HG02973 (cell line): ENCODE measurements around the gene ARHGAP26.
A peak's percentile ranks its signal among the peaks of the same experiment; 100 is the strongest.

Experiments used
- ATAC-seq: cut with Tn5 transposase; IDR thresholded peaks from one replicate; pipeline ENCODE4 v1.9.1; 2021; ENCODE audit warnings: moderate library complexity; ENCODE audit not compliant: unreplicated experiment

The ARHGAP26 gene

DNA sequence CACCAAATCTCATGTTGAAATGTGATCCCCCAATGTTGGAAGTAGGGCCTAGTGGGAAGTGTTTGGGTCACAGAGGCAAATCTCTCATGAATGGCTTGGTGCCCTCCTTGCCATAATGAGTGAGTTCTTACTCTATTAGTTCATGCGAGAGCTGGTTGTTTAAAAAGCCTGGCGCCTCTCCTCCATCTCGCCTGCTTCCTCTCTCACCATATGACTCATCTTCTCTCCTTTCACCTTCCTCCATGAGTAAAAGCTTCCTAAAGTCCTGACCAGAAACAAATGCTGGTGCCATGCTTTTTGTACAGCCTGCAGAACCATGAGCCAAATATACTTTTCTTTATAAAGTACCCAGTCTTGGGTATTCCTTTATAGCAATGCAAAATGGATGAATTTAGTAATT, 20.9 kb upstream of the ARHGAP26 start:
- no peak for ATAC-seq

DNA sequence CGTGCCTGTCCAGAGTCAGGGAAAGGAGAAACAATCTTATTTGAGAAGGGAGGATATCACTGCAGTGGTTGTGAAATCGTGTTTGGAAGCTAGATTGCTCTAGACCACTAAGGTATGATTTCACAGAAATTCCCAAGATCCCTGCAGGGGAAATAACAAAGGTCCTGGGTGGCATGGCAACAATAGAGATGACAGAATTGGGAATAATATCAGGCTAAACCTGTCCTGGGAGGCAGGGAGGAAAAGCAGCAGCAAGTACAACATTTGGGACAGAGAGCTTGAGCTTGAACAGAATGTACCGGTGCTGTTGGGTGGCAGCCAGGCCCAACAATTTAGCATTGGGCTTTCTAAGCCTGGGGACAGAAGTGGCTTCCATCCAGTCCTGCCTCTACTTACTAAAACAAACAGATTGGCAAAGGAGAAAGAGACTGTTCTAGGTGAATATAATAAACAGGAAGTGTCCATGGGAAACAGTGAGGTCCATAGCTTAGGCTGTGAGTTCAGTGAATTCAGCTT, 17.0 kb upstream of the ARHGAP26 start:
- no peak for ATAC-seq

DNA sequence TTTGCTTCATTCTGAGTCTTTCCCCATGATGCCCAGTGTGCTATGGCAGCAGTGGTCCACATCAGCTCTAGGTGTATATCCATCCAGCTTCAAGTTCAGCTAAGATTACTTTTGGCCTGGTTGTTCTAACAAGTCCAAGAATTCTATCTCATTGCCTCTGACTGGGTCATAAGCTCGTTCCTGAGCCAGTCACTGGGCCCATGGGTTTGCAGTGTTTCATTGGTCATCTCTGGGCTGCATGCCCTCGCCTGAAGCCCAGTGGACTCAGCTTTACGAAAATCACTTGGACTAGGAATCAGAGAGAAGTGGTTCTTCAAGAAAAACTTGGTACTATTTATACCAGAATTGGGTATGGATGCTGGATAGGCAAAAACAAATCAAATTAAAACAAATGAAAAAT, 16.1 kb upstream of the ARHGAP26 start:
- no peak for ATAC-seq

DNA sequence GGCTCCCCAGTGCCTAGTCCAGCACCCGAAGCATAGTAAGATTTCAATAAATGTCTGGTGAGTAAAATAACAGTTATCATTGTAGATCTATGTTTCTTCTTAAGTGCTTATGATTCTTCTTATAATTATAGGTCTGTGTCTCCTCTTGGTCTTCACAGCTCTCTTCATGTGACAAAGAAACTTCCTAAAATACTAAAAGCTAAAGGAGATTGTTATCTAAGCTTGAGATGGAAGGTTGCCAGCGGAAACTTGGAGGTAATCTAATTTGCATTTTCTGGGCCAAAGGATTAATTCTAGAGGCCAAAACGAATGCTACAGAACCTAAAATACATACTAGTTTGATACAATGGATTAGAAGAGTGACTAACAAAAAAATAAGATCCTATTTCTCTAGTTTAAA, 13.6 kb upstream of the ARHGAP26 start:
- ATAC-seq = no peak

DNA sequence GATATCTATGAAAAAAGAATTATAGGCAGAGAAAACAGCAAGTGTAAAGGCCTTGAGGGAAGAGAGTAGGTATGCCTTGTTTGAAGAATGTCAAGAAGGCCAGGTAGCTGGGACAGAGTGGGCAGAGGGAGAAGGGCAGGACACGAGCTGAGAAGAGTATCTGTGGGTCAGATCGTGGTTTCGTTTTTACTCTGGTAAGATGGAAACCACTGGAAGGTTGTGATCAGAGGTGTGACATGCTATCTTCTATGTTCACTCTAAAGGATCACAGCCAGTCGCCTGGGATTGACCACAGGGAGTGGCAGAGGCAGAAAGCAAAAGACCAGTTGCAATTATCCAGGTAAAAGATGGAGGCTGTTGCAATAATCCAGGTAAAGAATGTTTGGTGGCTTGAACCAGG, 12.6 kb upstream of the ARHGAP26 start:
- ATAC-seq = no peak

DNA sequence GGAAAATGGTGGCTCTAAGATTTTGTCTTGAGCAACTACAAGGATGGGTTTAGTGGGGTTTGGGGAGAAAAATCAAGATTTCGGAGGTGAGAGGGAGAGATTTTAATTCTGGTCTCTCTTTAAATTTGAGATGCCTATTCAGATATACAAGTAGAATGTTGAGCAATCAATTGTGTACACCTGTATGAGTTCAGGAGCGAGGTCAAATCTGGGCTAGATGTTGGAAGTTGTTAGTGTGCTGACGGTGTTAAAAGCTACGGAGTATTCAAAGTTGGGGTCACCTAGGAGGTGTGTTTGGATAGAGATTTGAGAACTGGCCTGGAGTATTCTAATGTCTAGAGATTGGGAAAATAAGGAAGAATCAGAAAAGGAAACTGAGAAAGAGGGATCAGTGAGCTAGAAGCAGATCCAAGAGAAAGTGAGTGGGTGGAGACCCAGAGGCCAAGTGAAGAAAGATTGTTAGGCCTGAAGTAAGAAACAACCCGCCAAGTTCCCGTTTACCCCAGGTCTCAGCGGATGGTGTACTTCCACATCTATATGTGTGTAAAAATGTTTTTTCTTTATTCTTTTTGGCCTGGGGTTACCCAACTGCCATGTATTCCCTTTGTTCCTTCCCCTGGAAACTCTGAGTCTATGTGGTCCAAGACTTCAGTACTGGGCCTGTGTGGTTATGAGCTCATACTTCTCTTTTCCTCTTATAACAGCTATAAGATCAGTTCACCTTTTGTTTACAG, 11.9 kb upstream of the ARHGAP26 start:
- ATAC-seq = no peak

DNA sequence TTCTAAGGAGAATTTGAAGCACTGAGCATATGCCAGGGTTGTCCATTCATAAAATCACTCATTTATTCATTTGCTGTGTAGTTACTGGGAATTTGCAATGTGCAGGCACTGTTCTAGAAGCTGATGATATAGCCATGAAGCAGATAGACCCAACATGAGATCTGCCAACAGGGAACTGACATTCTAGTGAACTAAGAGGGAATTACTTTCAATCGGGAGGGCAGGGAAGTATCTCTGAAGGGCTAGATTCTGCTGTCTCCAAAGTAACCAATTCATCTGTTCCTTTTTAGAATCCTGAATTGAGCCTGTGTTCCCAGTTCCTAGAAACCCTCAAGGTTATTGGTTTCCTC, 11.4 kb upstream of the ARHGAP26 start:
- ATAC-seq = no peak

DNA sequence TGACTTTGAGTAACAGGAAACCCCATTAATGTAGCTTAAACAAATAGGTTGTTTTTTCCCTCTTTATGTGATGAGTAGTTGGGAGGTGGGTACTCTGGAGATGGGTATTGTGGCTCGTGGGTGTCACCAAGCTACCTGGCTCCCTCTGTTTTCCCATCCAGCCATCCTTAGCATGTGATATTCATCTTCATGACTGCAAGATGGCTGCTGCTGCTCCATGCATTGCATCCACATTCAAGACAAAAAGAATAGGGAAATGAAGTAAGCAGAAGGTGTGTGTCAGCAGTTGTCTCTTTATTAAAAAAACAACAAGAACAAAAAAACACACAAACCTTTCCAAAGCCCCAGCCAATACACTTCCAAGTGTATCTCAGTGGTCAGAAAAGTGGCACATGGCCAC, 6.5 kb upstream of the ARHGAP26 start:
- ATAC-seq = no peak

DNA sequence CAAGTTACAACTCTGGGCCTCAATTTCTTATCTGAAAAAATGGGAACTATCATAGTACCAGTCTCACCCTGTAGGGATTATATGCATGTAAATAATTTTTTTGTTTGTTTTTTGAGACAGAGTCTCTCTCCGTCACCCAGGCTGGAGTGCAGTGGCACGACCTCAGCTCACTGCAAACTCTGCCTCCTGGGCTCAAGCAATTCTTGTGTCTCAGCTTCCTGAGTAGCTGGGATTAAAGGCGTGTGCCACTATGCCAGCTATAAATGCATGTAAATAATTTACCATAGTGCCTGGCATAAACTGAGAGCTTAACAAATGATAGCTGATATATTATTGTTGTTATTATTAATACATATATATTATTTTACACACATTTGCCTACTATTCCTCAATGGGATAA, 3.0 kb upstream of the ARHGAP26 start:
- no peak for ATAC-seq

DNA sequence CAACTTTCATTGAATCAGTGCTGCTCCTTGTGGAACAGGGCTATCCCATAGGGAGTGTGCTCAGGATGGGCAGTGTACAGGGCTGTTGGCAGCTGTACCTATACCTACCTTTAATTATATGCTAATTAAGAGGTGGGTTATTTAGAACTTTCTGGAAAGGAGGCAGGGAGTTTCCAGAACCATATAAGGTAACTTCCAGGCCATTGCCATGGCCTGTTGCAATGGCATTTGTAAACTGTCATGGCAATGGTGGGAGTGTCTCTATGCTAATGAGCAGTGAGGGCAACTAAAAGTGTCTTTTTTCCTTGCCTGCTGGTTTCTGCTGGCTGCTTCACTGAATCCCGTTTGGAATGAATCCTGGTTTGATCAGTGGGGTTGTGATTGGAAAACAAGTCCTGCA, 2.3 kb upstream of the ARHGAP26 start:
- no peak for ATAC-seq

DNA sequence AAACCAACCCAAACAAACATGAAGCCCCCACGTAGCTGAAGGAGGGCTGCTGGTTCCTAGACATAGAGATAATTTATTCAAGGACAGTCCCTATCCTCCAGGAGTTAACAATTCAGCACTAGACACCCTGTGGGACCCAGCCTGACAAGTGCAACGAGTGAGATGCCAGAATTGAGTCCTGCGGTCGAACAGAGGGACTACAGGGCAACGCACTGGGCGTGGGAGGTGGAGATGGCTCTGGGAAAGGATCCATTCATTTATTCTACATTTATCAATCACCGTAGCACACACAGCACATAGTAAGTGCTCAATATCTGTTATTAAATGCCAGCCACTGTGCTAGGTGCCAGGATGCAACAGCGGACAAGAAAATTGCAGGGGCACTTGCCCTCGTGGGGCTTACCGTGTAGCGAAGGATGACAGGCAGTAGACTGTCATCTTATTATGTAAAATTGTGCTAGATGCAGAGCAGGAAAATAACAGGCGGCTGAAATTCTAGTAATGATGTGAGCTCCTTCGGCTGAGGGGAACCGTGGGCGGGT, 855 bp upstream of the ARHGAP26 start:
- ATAC-seq = no peak

DNA sequence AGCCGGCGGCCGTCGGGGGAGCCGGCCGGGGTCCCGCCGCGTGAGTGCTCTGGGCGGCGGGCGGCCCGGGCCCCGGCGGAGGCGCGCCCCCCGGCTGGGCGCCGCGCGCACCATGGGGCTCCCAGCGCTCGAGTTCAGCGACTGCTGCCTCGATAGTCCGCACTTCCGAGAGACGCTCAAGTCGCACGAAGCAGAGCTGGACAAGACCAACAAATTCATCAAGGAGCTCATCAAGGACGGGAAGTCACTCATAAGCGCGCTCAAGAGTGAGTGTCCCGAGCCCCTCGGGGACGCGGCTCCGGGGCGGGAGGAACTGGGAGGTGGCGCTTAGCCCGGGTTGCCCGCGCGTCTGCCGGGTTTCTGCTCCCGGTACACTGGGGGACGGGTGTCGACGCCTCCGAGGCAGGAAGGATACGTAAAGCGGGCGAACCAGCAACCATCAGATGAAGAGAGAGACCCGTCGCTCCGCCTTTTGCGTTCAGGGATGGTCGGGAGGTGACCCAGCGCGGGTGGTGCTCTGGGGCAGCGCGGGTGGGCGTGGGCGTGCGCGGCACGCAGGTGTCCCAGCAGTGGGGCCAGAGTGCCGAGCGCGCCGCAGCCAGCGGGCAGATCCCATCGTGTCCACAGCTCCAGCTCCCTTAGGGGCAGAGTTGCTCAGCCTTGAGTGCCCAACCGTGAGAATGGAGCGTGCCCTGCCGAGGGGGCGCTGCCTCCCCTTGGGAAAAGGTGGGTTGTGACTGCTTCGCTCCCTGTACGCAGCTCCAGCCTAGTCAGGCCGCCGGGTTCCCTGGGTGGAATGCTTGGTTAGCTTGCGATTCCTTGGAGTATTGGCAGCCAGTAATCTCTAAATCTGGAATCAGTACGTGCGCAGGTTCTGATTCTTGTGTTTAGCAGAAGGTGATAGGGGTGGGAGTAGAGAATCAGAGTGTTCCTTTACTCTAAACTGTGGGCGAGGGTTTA, 753 bp downstream of the ARHGAP26 start:
- peak; percentile 8 for ATAC-seq

DNA sequence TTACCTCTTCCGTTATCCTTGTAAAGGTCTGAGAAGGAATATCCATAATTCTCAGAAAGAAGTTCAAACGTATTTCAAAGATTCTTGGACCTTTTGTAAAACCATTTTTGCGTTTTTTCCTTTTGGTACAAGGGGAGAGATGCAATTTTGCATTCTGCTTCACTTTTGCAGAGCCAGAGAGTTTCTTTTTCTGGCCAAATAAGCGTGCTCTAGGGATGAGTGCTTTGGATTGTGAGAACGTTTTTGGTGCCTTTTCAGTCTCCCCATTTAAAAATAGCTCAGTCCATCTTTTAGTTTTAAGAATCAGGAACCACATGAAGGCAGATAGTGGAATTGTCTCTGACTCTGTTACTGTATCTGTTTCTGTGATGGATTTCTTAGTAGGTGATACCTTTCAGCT, 1.5 kb downstream of the ARHGAP26 start:
- no peak for ATAC-seq

DNA sequence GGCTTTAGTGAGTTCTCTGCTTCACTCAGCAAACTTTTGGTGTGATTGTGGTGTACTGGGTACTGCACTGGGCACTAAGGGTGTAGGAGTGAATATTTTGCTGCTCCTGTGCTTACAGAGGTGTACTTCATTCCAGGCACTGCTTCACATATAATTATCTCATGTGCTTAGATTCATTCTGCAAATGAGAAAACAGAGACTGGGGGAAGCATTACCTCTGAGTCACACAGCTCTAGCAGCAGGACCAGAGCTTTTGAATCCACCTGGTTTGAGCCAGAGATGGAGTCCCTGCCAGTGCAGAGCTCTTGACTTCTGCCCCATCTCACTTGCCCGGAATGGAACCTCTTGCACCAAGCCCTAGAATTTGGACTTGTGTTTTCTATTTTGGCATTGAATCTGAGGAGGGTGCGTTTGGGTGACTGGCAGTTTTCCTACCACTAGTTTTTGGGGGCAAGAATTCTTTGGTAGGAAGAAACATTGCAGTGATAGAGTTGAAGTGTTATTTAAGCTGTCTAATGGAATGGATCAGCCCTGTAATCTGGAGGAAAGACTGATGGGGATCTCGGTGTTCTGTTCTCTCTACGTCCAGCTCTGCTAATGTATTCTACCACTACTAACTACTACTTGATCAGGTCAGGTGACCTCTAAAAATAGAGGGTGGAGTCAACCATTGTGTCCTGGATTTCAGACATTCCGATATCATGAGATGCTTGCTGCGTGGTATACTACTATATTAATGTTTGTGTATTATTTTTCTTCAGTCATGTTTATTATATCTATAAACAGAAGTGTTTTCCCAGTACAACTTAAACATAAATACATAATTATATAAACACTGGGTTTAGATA, 2.5 kb downstream of the ARHGAP26 start:
- ATAC-seq = no peak

DNA sequence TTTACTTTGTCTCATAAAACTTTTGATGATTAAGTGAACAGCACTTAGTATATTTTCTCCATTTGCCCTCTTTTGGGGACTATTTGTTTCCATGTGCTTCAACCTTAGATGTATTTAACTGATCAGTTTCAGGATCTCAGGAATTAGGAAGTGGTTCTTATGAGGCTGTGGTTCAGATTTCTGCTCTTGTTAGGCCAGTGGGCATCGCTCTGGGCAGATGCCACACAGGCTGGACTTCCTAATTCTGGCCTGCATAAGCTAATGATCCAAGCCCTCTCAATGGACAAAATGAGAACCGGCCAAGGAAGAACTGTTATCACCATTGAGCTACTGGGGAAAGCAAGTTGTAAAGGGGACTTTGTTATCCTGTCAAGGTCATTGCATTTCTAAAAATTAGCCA, 6.9 kb downstream of the ARHGAP26 start:
- no peak for ATAC-seq

DNA sequence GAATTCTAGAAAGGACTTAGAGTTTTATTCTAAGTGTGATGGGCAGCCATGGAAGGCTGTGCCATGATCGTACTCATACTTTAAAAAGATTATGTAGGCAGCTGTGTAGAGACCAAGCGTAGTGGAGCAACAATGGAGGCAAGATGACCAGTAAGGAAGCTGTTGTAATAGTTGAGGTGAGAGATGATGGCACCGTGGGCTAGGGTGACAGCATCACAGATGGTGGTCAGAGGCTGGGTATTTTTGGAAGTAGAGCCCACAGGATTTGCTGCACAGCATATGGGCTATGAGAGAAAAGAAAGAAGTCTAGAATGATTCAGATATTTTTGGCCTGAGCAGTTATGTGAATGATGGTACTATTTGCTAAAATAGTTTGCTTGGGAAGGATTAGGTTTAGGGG, 7.7 kb downstream of the ARHGAP26 start:
- no peak for ATAC-seq

DNA sequence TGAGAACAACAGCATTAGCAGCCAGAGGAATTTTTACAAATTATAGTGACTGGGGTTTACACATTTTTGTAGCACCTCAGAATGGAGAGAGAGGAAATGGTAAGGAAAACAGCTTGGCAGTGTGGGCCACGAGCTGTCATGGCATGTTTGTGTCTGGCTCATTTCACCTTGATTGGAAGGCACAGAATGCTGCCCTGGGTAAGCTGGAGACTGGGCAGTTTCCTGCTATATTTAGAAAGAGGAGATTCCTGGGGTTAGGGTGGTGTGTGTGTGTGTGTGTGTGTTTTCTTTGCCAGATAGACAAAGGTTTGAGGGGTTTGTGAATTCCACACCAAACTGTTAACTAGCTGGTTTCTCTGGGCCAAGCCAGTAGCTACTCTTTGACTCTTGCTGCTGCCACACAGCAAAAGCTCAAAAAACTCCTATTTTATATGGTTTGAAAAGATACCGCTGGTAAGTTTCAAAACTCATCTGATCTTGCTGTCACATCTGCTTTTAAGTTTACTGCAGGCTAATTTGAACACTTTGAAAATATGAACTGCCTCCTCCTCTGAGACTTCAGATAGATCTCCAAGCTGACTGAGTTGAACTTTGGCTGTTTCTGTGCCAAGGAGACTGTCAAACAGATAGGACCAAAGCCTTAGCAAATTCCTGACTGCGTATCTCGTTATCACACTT, 9.1 kb downstream of the ARHGAP26 start:
- no peak for ATAC-seq

DNA sequence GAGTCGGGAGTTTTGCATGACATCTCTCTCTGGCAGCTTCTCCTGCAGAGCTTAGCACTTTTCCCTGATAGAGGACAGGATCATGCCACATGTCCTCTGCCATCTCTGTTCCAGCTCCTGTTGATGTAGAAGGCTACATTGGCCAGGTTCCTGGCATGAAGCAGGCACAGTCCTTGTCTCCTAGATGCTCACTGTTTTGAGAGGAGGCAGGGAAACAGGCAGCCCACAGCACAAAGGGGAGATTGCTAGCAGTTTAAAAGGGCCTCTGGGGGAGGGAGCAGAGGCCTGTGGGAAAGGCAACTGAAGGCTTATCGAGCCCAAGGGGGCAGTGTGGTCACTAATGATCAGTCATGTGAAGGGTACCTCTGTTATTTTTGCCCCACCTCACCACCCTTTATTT, 10.7 kb downstream of the ARHGAP26 start:
- ATAC-seq = no peak

DNA sequence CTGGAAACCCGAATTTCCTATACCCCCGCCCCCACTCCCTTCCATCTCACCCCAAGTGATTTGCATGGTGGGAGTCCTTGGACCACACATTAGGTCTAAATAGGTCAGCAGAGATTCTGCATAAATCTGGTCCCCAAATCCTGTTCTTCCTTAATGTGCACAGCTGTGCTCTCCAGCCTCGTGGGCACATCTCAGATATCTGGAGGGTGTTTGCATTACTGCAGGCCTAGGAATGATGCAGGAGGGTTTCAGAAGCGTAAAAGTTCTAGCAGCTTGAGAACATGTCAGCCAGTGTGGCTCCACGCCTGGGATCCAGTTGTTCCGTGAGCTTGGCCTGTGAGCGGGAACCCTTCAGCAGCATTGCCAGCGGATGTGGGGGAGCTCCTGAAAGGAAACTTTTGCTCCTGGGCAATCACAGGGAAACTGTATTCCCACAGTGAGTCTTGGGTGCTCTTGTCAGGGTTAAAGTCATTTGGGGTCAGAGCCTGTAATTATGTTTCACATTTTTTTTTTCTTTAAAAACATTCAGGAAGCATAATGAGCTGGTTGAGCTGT, 12.9 kb downstream of the ARHGAP26 start:
- no peak for ATAC-seq
